Left ventricle myocardium superior (tissue), 1 donor: Measurements from ENCODE around the gene ZNF148. TPM values are rescaled to one million over a fixed set of nuclear protein-coding genes. Genes with fewer than 3 reads are reported as not detected.

Experiments
- ATAC-seq: fragments of 200-7000 bp; cut with Tn5 transposase; one replicate; pipeline ENCODE4 v1.9.1; 2020; ENCODE audit warnings: mild to moderate bottlenecking, moderate library complexity
- DNase-seq: peaks from one replicate; pipeline ENCODE4 v3.0.0-alpha.2; 2020
- intact Hi-C: fragments of 100-400 bp; cut with micrococcal nuclease; formaldehyde crosslinking; loops from one replicate; pipeline ENCODE4 v1.11.0; 2022
- total RNA-seq: library from RNA; stranded (reverse); fragmentation: NEBNext Ultra II Directional; extraction: Animal tissue kit (Norgen Biotek cat#: 25700); gene quantifications from one replicate; pipeline ENCODE4 v1.2.1, GENCODE V29; 2021
- donor health status: DM: no; HTN: yes; CAD: no; lungs with severe emphysema.

ZNF148 gene
- total RNA-seq, 1 donor from 2014 or later = 51.7 TPM

- DNase-seq (no peak), ATAC-seq (no peak)
- intact Hi-C loops = no loop called here
These were observed 163.5 kb downstream of the ZNF148 start for GRCh38 chr3:125211523-125212090.

- intact Hi-C loops = loop anchor here (2.0 kb wide), 1 partner anchor 39 kb away; no protein-coding TSS in a partner anchor
These were observed 167.1 kb downstream of the ZNF148 start for GRCh38 chr3:125207949-125208568.

DNA sequence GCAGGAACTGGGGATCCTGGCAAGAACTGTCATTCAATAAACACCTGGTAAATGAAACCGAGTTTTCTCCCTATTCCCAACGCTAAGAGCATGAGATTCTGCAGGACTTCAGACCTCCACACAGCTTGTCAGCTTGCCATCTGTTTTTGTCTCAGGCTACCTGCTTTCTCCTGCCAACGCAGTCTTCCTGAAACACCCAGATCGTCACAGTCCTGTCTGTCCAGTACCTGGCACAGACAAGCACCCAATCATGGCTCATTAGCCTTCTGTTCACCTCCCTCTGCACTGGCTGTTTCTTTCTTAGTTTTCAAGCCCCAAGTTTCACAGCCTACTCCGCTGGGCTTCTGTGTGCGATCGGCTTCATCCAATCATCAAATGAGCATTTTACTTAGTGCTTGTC lies 167.6 kb downstream of the ZNF148 start:
- ATAC-seq = no peak
- DNase-seq = no peak
- intact Hi-C loops = loop anchor here (2.0 kb wide), 1 partner anchor 39 kb away; no protein-coding TSS in a partner anchor

More at GRCh38 chr3:125207949-125208568, 167.1 kb downstream of the ZNF148 start:
- DNase-seq (no peak), ATAC-seq (no peak)

DNA sequence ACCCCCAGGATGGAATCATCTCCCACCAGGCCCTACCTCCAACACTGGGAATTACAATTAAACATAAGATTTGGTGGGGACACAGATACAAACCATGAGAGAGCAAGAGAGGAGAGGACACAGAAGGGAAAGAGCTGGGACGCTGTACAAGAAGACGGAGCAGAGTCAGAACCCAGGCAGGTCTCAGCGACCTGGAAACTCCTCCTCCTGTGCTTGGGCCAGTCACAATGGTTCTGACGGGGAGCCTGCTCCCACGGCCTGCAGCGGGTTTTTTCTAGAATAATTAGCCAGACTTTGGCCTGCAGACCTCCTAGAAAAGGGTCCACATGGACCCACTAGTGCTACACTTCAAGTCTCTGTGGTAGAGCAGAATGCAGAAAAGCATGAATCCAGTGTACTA lies 168.2 kb downstream of the ZNF148 start:
- intact Hi-C loops = loop anchor here (2.0 kb wide), 1 partner anchor 40 kb away; no protein-coding TSS in a partner anchor
- DNase-seq (no peak), ATAC-seq (no peak)

DNA sequence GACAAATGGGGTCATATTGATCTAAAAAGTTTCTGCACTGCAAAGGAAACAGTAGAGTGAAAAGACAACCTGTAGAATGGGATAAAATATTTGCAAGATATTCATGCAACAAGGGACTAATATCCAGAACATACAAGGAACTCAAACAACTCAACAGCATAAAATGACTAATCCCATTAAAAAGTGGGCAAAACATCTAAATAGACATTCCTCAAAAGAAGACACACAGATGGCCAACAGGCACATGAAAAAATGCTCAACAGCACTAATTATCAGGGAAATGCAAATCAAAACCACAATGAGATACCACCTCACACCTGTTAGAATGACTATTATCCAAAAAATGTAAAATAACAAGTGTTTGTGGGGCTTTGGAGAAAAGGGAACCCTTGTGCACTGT lies 171.4 kb downstream of the ZNF148 start:
- intact Hi-C loops = no loop called here
- DNase-seq (no peak), ATAC-seq (no peak)

- ATAC-seq = no peak
- DNase-seq = no peak
- intact Hi-C loops = no loop called here
These were observed 172.9 kb downstream of the ZNF148 start for GRCh38 chr3:125202197-125202596.

- intact Hi-C loops = no loop called here
- no peak for DNase-seq
- no peak for ATAC-seq
These were observed 174.4 kb downstream of the ZNF148 start for GRCh38 chr3:125200731-125201139.

DNA sequence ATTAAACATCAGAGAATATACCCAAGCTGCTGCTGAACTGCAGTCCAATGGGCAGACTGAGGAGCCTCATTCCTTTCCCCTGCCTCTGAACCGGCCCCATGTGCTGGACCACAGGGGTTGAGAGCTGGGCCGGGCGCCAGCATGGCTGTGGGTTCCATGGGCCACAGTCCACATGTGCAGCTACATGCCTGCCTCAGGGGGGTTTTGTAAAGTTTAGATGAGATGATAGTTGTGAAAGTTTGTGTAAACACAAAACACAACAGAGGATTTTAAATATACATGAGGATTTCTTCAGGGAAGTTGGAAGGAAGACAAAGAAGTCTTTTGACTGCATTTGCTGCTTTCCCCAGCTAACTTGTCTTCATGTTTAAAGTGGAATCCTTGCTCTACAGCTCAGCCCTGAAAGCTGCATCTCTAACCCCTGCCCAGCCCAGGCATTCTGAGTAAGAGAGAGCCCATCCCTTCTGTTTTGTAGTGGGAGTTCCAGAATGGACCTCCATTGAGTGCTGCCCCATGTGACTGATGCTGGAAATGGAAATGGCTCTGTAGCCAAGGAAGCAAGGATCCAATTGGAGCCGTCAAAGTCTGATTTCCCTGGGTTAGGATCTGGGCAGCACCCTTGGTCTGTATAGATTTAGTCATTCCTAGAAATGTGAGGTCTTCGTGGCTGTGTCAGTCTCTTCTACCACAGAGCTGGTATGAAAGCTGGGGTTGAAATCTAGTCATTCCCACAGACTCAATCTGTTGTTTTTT lies 180.1 kb downstream of the ZNF148 start:
- ATAC-seq (no peak), DNase-seq (no peak)
- intact Hi-C loops = no loop called here

GRCh38 chr3:125194061-125194848 lies 180.9 kb downstream of the ZNF148 start:
- intact Hi-C loops = no loop called here
- ATAC-seq = no peak
- no peak for DNase-seq

- ATAC-seq (no peak), DNase-seq (no peak)
- intact Hi-C loops = no loop called here
These were observed 182.7 kb downstream of the ZNF148 start for GRCh38 chr3:125192190-125193035.

DNA sequence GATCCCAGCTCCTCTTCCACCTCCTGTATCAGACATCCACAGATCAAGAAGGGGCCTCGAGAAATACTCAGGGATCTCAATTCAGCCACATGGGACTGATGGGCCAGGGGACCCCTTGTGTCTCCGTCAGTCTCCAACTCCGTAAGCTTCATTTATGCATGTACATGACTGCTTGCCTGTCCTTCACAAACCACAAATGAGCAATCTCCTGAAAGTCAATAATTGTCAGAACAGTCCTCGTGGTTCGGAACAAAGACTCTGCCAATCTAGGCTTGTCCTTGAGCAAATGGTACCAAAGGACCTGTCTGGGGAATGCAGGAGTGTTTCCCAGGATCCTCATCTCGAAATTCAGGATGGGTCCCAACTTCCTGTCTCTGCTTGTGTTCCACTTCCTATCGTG lies 183.4 kb downstream of the ZNF148 start:
- ATAC-seq = no peak

GRCh38 chr3:125191256-125191655 lies 183.9 kb downstream of the ZNF148 start:
- ATAC-seq = no peak
- no peak for DNase-seq
- intact Hi-C loops = no loop called here

More for the DNA sequence above, 183.4 kb downstream of the ZNF148 start:
- intact Hi-C loops = no loop called here
- no peak for DNase-seq

GRCh38 chr3:125190786-125191185 lies 184.3 kb downstream of the ZNF148 start:
- DNase-seq = no peak
- intact Hi-C loops = no loop called here
- peak; percentile 41 for ATAC-seq

- intact Hi-C loops = no loop called here
- DNase-seq (no peak), ATAC-seq (no peak)
These were observed 185.6 kb downstream of the ZNF148 start for GRCh38 chr3:125189378-125190165.

DNA sequence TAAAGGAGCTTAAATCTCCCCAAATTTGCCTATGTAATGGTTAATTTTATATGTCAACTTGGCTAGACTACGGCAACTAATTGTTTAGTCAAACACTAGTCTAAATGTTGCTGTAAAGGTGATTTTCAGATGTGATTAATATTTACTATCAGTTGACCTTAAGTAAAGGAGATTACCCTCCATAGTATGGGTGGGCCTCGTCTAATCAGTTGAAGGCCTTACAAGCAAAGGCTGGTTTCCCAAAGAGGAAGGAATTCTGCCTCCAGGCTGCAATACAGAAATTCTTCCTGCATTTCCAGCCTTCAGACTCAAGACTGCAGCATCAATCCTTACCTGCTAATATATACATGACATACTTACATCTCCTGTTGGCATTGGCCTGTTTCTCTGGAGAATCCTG lies 186.2 kb downstream of the ZNF148 start:
- intact Hi-C loops = no loop called here
- DNase-seq (no peak), ATAC-seq (no peak)

GRCh38 chr3:125187599-125187910 lies 187.6 kb downstream of the ZNF148 start:
- DNase-seq = no peak
- ATAC-seq = no peak
- intact Hi-C loops = no loop called here

GRCh38 chr3:125186800-125187598 lies 188.1 kb downstream of the ZNF148 start:
- intact Hi-C loops = no loop called here
- DNase-seq (no peak), ATAC-seq (no peak)
